Breast epithelium (tissue), 4 donors: ENCODE results near the gene CCDC70. TPM values are rescaled to one million over a fixed set of nuclear protein-coding genes. Genes with fewer than 3 reads are reported as not detected.
A peak's percentile ranks its signal among the peaks of the same experiment; 100 is the strongest.

Experiments
- DNase-seq, 2 donors: peaks; one replicate each; pipeline ENCODE4 v3.0.0-alpha.2; 2019; ENCODE audit warnings: low spot score in 2 of 2
- H3K27ac ChIP-seq, 2 donors: fragments of 200-600 bp; sonication (generic) in 1 of 2; one replicate each; pipeline ENCODE4 v1.5.1; 2016 to 2019; ENCODE audit warnings: mild to moderate bottlenecking in 1 of 2
- H3K27me3 ChIP-seq, 2 donors: fragments of 200-600 bp; sonication (generic) in 1 of 2; one replicate each; pipeline versions ENCODE4 v1.5.1 to v1.6.0; 2017 to 2019; ENCODE audit warnings: control low read depth in 1 of 2, mild to moderate bottlenecking in 1 of 2
- H3K36me3 ChIP-seq: fragments of 200-600 bp; one replicate; pipeline ENCODE4 v1.5.1; 2019
- H3K4me1 ChIP-seq, 2 donors: fragments of 200-600 bp; sonication (generic); one replicate each; pipeline ENCODE4 v1.5.1; 2016 to 2019; ENCODE audit warnings: control low read depth in 1 of 2
- H3K4me3 ChIP-seq, 3 donors: fragments of 200-600 bp; sonication (generic); 1 replicate in 2 of 3; 2 replicates in 1 of 3; pipeline ENCODE4 v1.5.1; 2016 to 2019; ENCODE audit warnings: mild to moderate bottlenecking in 3 of 3, moderate library complexity in 2 of 3
- H3K9me3 ChIP-seq, 2 donors: fragments of 200-600 bp; sonication (generic) in 1 of 2; one replicate each; pipeline ENCODE4 v1.5.1; 2016 to 2019; ENCODE audit warnings: control low read depth in 1 of 2
- POLR2A ChIP-seq: fragments of 450-650 bp; IDR thresholded peaks from one replicate; pipeline ENCODE4 v1.6.1; 2016; ENCODE audit warnings: antibody characterized with exemption, mild to moderate bottlenecking, moderate library complexity
- POLR2AphosphoS5 ChIP-seq, 3 donors: sonication (generic); formaldehyde crosslinking; IDR thresholded peaks; one replicate each; pipeline ENCODE4 v1.6.1; 2017; ENCODE audit warnings: antibody characterized with exemption in 3 of 3
- intact Hi-C: fragments of 100-400 bp; cut with DNase I; formaldehyde crosslinking; loops from one replicate; pipeline ENCODE4 v1.15.1; 2023; ENCODE audit warnings: low total_unique reads
- total RNA-seq, 3 donors: library from RNA; depleted of rRNA; stranded (reverse); fragments of >200 nt; gene quantifications; one replicate each; pipeline ENCODE4 v1.1.0, GENCODE V29; 2016
- TF ChIP-seq, protein P1 (sequence below), 3 donors: fragments of 450-650 bp; IDR thresholded peaks; one replicate each; pipeline ENCODE4 v1.5.1; 2016 to 2017; ENCODE audit warnings: antibody characterized with exemption in 3 of 3, mild to moderate bottlenecking in 3 of 3, moderate library complexity in 3 of 3

CCDC70 gene
- total RNA-seq, 3 donors from 2014 or later, result not detected

DNA sequence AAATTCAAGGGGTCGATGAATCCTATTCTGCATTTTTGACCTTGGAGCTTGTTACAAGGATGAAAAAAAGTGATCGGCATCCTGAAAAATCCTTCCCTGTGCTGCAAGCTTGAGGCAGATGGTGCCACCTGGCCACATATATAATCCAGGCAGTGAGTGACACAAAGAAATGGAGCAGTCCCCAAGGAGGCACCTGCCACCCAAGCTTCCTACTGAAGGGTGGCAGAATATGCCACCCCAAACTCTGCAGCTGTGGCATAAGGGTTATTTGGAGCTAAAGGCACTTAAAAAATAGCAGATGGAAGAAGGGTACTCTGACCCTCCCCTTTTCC is 32.2 kb upstream of the CCDC70 start:
- Histone ChIP-seq H3K9me3 (no peaks in the 10 kb centered on the region), H3K27me3 (no peaks in the 10 kb centered on the region), H3K27ac (no peak overlapping the region), H3K36me3 (no peaks in the 10 kb centered on the region), H3K4me1 (peaks cover 0 to 4% of the 10 kb centered on the region in 2 donors), H3K4me3 (no peak overlapping the region)
- intact Hi-C loops, result no loop called here
- TF ChIP-seq, protein P1, sequence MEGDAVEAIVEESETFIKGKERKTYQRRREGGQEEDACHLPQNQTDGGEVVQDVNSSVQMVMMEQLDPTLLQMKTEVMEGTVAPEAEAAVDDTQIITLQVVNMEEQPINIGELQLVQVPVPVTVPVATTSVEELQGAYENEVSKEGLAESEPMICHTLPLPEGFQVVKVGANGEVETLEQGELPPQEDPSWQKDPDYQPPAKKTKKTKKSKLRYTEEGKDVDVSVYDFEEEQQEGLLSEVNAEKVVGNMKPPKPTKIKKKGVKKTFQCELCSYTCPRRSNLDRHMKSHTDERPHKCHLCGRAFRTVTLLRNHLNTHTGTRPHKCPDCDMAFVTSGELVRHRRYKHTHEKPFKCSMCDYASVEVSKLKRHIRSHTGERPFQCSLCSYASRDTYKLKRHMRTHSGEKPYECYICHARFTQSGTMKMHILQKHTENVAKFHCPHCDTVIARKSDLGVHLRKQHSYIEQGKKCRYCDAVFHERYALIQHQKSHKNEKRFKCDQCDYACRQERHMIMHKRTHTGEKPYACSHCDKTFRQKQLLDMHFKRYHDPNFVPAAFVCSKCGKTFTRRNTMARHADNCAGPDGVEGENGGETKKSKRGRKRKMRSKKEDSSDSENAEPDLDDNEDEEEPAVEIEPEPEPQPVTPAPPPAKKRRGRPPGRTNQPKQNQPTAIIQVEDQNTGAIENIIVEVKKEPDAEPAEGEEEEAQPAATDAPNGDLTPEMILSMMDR (IDR thresholded peaks at IDR 0.05), result no peak
- no peak for TF ChIP-seq POLR2A
- no peak for TF ChIP-seq POLR2AphosphoS5 (IDR thresholded peaks at IDR 0.05)
- DNase-seq, result no peak

DNA sequence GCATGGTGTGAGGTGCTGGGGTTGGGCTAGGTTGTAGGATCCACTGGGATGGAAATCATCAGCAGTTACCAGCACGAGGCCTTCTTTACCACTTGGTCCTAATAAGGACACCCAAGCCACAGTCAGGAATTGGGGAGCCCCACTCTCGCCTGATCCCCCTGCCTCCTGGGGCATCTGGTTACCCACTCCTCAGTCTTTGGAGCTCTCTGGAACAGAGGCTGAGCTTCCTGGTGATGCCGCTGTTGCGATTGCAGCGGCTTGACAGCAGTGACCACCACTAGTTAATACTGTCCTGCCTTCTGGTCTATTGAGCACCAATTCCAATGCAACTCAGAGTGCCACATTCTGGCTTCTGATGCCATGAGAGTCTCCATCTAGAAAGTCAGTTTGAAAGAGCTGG is 30.2 kb upstream of the CCDC70 start:
- intact Hi-C loops, result no loop called here
- no peaks in the 10 kb centered on the region for H3K4me1 ChIP-seq
- no peaks in the 10 kb centered on the region for H3K36me3 ChIP-seq
- H3K4me3 ChIP-seq, result no peak overlapping the region
- no peak overlapping the region for H3K27ac ChIP-seq
- no peaks in the 10 kb centered on the region for H3K27me3 ChIP-seq
- no peaks in the 10 kb centered on the region for H3K9me3 ChIP-seq
- TF ChIP-seq, protein P1 (IDR thresholded peaks at IDR 0.05), result no peak
- TF ChIP-seq POLR2AphosphoS5 (IDR thresholded peaks at IDR 0.05) (no peak), POLR2A (no peak)
- DNase-seq, result no peak

DNA sequence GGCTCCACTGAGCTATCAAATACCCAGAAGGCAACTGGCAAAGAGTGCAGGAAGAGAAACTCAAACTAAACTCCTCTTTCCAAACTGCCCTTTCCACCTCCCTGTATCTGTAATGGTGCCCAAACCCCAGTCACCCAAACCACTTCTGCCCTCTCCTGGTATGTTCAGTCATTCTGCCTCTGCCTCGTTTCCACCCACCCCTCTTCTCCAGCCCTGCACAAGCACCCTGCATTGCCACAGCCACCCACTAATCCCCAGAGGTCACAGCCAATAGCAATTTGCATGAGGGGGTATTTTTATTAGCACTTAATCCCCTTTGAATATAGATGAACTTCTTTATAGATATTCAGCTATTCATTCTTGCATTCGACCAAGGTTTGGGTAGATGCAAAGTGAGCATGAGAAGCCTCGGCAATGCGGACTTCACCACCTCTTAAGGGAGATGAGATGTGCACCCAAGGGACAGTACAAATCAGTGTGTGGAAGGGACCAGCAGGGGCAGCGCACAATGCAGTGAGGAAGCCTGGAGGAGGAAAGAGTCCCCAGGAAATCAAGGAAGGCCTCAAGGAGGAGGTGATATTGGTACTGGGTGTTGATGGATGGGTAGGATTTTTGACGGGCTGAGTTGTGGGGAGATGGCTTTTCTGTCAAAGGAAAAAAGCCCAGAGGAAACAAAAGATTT is 29.2 kb upstream of the CCDC70 start:
- no peaks in the 10 kb centered on the region for H3K27me3 ChIP-seq
- no peak for DNase-seq
- intact Hi-C loops, result no loop called here
- H3K36me3 ChIP-seq, result no peaks in the 10 kb centered on the region
- TF ChIP-seq, protein P1 (IDR thresholded peaks at IDR 0.05), result peak in 1 of 3 donors; percentile 45
- TF ChIP-seq POLR2A (no peak), POLR2AphosphoS5 (IDR thresholded peaks at IDR 0.05) (peak in 1 of 3 donors; percentile 29)
- H3K9me3 ChIP-seq, result no peaks in the 10 kb centered on the region
- H3K27ac ChIP-seq, result no peak overlapping the region
- H3K4me1 ChIP-seq, result no peaks in the 10 kb centered on the region
- no peak overlapping the region for H3K4me3 ChIP-seq

DNA sequence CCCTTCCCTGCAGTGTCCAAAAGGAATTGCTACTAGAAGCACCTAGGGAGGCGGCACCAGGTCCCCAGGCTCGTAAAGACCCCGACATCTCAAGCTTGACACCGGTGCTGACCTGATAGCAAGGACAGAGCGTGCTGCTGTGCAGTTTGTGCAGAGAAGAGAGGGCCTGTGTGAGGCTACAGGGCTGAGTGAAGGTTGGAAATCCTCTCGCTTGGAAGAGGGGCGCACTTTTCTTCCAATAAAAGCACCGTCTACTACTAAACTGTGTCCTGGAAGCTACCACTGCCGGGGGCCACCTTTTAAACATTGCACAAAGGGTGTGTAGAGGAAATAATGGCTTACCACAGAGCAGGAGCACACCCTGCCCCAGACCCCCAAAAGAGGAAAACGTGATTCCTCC is 27.8 kb upstream of the CCDC70 start:
- no peaks in the 10 kb centered on the region for H3K4me1 ChIP-seq
- H3K27ac ChIP-seq, result no peak overlapping the region

DNA sequence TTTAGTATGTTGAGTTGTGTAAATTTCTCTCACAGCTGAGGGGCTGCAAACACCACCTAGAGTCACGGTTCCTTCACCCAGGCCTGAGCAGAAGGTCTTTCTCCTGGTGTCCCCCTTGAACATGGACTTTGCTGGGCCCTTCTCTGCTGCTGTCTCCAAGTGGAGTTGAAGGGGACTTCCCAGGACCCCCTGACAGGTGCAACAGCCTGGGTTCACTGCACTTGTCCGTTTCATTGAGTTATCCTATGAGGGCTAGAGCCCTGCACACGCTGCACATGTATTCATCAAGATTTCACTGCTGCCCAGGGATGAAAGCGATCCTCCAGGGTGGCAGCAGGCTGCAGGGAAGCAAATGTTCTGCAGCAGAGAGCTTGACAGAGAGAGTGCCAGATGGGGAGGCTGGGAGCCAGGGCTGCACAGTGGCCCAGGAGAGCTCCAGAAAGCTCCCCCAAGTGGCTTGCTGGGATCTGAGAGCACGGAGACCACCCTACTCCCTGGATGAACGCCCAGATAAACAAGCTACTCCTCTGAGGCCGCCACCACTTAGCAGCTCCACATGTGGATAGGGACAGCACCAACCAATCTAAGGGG is 27.1 kb upstream of the CCDC70 start:
- intact Hi-C loops, result no loop called here
- DNase-seq, result no peak
- Histone ChIP-seq H3K27ac (no peak overlapping the region), H3K36me3 (no peaks in the 10 kb centered on the region), H3K9me3 (no peaks in the 10 kb centered on the region), H3K4me3 (no peak overlapping the region), H3K27me3 (no peaks in the 10 kb centered on the region), H3K4me1 (no peaks in the 10 kb centered on the region)
- TF ChIP-seq POLR2A, result no peak
- TF ChIP-seq, protein P1 (IDR thresholded peaks at IDR 0.05), result no peak
- no peak for TF ChIP-seq POLR2AphosphoS5 (IDR thresholded peaks at IDR 0.05)

More for the DNA sequence above, 27.8 kb upstream of the CCDC70 start:
- Histone ChIP-seq H3K27me3 (no peaks in the 10 kb centered on the region), H3K36me3 (no peaks in the 10 kb centered on the region), H3K4me3 (no peak overlapping the region), H3K9me3 (no peaks in the 10 kb centered on the region)
- DNase-seq, result no peak
- intact Hi-C loops, result no loop called here
- TF ChIP-seq, protein P1 (IDR thresholded peaks at IDR 0.05), result no peak
- TF ChIP-seq POLR2AphosphoS5 (IDR thresholded peaks at IDR 0.05) (no peak), POLR2A (no peak)
